Measurements from ENCODE around the gene IGFBPL1. TPM values are rescaled to one million over a fixed set of nuclear protein-coding genes. Genes with fewer than 3 reads are reported as not detected.

IGFBPL1 gene
- total RNA-seq, 2 donors from 2014 or later: 0.32 to 14.3 TPM

- no peaks in the 10 kb centered on the region for H3K4me1 ChIP-seq (replicated peaks)
- H3K27me3 ChIP-seq (replicated peaks; ENCODE audit: insufficient read depth): no peaks in the 10 kb centered on the region
- intact Hi-C loops (cut with DNase I): no loop called here
- DNase-seq (ENCODE audit: low spot score): no peak
- TF ChIP-seq POLR2A (IDR thresholded peaks at IDR 0.05) (no peak), POLR2AphosphoS5 (IDR thresholded peaks at IDR 0.05) (no peak), CTCF (IDR thresholded peaks at IDR 0.05) (no peak)
- no peak overlapping the region for H3K4me3 ChIP-seq
- H3K9me3 ChIP-seq: no peaks in the 10 kb centered on the region
- no peaks in the 10 kb centered on the region for H3K36me3 ChIP-seq
- WGBS: 41% methylated on average over 1 of the region's 1 CpG
- H3K27ac ChIP-seq: no peak overlapping the region
Measured at GRCh38 chr9:38447703-38448102, 23.4 kb upstream of the IGFBPL1 start.

GRCh38 chr9:38445154-38446043, 21.1 kb upstream of the IGFBPL1 start:
- no peak for TF ChIP-seq POLR2AphosphoS5 (IDR thresholded peaks at IDR 0.05)
- TF ChIP-seq POLR2A (IDR thresholded peaks at IDR 0.05): no peak
- TF ChIP-seq CTCF (IDR thresholded peaks at IDR 0.05): no peak
- no peaks in the 10 kb centered on the region for H3K27me3 ChIP-seq (replicated peaks; ENCODE audit: insufficient read depth)
- no peaks in the 10 kb centered on the region for H3K4me1 ChIP-seq (replicated peaks)
- no peak for DNase-seq (ENCODE audit: low spot score)
- intact Hi-C loops (cut with DNase I): no loop called here
- H3K9me3 ChIP-seq: no peaks in the 10 kb centered on the region
- H3K36me3 ChIP-seq: no peaks in the 10 kb centered on the region
- H3K27ac ChIP-seq: no peak overlapping the region
- H3K4me3 ChIP-seq: no peak overlapping the region
- WGBS: 76% methylated on average over 11 of the region's 11 CpGs

- Histone ChIP-seq H3K9me3 (no peaks in the 10 kb centered on the region), H3K27me3 (replicated peaks; ENCODE audit: insufficient read depth) (no peaks in the 10 kb centered on the region), H3K4me3 (no peak overlapping the region), H3K27ac (no peak overlapping the region), H3K4me1 (replicated peaks) (no peaks in the 10 kb centered on the region), H3K36me3 (no peaks in the 10 kb centered on the region)
- intact Hi-C loops (cut with DNase I): no loop called here
- DNase-seq (ENCODE audit: low spot score): no peak
- WGBS: 56% methylated on average over 2 of the region's 2 CpGs
- TF ChIP-seq CTCF (IDR thresholded peaks at IDR 0.05) (no peak), POLR2A (IDR thresholded peaks at IDR 0.05) (no peak), POLR2AphosphoS5 (IDR thresholded peaks at IDR 0.05) (no peak)
Measured at GRCh38 chr9:38443597-38443996, 19.3 kb upstream of the IGFBPL1 start.

- intact Hi-C loops (cut with DNase I): no loop called here
- H3K27ac ChIP-seq: no peak overlapping the region
- WGBS: 61% methylated on average over 7 of the region's 7 CpGs
- no peak for DNase-seq (ENCODE audit: low spot score)
- no peaks in the 10 kb centered on the region for H3K9me3 ChIP-seq
- no peaks in the 10 kb centered on the region for H3K27me3 ChIP-seq (replicated peaks; ENCODE audit: insufficient read depth)
- H3K4me1 ChIP-seq (replicated peaks): no peaks in the 10 kb centered on the region
- no peaks in the 10 kb centered on the region for H3K36me3 ChIP-seq
- no peak for TF ChIP-seq POLR2AphosphoS5 (IDR thresholded peaks at IDR 0.05)
- TF ChIP-seq CTCF (IDR thresholded peaks at IDR 0.05): no peak
- no peak for TF ChIP-seq POLR2A (IDR thresholded peaks at IDR 0.05)
- H3K4me3 ChIP-seq: no peak overlapping the region
Measured at GRCh38 chr9:38443181-38443580, 18.9 kb upstream of the IGFBPL1 start.
